GM18511 (cell line): ENCODE results near the gene RBP4.

ENCODE experiments used
- ATAC-seq: cut with Tn5 transposase; IDR thresholded peaks from one replicate; pipeline ENCODE4 v1.9.1; 2021; ENCODE audit warnings: mild to moderate bottlenecking, moderate library complexity; ENCODE audit not compliant: unreplicated experiment

RBP4 gene

GRCh38 chr10:93596539-93596938, 4.5 kb downstream of the RBP4 start:
- ATAC-seq = no peak

DNA sequence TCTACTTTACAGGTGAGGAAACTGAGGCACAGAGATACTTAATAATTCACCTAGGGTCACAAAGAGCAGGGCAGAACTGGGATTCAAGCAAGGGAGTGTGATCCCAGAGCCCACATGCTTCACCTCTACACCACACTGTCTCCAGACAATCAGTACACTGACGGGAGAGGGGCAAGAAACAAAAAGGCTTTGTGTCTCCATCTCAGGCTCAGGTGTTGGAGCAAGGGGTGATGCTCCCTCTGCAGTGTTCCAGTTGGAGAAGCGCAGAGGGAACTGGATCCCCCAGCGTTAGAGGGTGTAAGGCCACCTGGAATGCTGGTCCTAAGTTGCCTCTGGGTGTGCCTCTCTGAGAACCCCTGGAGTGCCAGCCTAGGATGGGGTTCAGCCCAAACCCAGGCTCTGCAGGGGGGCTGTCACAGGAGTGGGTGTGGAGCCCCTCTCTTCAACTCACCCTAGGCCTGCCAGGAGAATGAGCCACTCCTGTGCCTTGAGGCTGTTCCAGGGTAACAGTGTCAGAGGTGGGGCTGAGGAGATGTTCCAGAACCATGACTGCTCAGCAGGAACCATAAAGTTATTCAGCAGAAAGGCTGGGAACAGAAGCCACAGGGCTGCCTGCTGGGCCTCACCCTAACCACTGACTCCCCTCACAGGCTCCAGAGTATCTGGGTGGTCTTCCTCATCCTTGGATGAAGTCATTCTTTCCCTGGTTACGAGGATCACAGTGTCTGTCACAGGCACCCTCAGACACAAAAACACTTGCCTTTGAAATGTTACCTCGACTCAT, 5.5 kb downstream of the RBP4 start:
- ATAC-seq = no peak

DNA sequence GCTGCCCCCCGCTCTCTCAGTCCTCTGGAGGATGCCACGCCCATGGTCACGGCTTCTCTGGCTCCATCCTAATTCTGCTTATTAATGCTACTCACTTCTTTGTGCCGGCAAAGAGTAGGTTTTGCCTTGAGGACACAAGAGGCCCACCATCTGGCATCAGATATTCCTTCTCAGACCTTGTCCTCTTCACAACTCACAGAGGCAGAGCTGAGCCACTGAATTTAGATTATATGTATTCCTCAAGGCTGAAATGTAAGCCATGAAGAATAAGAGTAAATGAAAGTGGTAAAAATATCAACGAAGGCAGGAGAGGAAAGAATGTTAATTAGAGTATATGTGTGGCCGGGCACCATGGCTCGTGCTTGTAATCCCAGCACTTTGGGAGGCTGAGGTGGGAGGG, 6.5 kb downstream of the RBP4 start:
- ATAC-seq = no peak

GRCh38 chr10:93593749-93594148, 7.3 kb downstream of the RBP4 start:
- ATAC-seq = no peak

GRCh38 chr10:93593254-93593653, 7.8 kb downstream of the RBP4 start:
- no peak for ATAC-seq

DNA sequence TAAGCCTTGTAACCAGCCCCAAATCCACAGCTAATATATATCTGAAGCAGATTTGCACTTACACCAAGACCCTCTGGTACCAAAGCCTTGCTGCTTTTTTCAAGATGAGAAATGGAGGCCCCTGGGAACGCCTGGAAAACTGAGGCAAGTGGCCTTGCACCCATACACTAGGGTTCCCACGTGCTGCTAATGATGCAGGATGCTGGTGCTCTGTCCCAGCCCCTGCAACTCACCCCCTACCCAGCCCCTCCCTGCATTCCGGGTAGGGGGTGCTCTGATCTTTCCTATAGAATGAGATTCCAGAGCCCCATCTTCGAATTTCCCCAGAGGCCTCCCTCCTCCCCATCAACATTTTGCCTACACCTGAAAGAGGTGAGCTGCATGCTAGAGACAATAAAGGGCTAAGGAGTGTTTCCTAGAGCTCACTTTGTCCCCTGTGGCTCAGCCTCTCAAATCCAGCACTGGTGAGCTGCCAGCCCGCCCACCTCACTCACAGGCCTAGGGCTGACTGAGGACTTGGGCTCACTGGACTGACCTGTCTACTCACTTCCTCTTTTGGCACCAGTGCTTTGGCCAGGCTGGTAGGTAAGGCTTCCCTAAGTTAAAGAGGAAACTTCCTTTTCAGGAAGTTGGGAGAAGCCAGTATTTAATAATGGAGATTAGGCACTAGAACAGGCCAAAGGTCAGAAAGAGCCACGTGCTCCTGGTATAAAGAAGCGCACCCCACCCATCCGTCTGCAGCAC, 9.8 kb downstream of the RBP4 start:
- no peak for ATAC-seq

DNA sequence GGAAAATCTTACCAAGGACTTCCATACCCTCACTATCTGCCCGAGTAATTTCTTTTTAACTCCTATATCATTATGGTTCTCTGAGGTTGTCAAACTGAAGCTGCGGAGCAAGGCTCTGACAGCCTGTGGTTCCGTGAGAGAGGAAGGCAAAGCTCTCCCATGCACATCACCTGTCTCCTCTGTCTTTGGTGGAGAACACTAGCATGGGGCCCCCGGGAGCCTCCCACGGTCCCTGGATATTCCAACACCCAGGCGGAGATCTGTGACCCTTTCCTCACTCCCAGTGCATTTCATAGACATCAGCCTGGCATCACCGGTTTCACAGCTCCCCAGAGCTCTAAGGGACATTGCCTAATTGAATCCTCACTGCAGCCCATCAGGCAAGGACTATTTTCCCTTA, 10.4 kb downstream of the RBP4 start:
- ATAC-seq = no peak

DNA sequence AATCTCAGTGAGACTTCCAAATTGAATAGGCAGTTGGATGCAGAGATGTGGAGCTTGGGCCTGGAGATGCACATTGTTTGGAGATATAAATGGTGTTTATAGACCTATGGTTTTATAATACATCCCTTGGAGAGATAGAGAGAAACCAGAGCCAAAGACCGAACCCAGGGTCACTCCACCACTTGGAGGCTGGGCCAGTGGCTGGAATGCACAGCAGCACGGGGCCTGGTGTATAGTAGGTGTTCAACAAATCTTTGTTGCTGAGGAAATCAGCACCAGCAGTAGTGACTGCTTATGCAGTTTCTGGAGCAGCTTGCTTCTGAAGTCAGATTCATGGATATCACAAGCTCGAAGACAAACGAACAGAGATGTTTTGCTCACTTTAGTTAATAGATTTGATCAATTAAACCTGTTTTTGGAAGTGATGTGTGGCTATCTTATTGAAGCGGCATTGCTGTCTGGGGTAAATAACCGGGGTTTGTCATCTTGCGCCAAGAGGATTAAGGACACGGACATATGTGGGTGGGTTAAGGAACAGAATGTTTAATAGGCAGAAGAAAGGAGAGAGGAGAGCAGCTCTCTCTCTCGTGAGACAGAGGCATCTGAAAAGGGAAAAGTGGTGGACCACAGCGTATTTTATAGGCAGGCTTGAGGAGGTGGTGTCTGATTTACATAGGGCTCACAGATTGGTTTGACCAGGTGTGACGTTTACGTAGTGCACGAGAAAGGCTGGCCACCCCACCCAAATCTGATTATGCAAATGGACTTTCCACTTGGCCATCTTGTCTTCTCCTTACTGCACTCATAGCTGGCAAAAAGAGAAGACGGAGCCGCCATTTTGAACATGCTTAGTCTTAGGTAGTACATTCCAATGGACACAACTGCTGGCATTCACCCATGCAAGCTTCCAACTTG, 11.1 kb downstream of the RBP4 start:
- ATAC-seq = no peak

- ATAC-seq = no peak
Measured at GRCh38 chr10:93584445-93584844, 16.6 kb downstream of the RBP4 start.

DNA sequence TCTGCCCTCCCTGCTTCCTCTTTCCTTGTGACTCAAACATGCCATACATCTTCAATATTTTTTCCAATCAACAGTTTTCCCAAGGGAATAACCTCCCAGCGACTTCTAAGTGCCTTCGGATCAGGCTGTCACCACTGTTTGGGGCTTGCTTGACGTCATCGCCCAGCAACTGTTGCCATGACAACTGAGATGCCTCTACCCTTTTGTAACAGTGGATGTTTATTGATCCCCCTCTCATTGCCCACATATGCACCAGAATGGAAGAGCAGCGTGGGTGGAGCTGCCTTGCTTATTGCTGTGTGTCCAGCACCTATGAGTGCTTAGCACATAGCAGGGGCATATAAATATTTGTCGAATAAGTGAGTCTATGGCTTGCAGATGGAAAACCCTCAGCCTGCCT, 20.2 kb downstream of the RBP4 start:
- no peak for ATAC-seq

GRCh38 chr10:93579985-93580711, 20.9 kb downstream of the RBP4 start:
- ATAC-seq = no peak

DNA sequence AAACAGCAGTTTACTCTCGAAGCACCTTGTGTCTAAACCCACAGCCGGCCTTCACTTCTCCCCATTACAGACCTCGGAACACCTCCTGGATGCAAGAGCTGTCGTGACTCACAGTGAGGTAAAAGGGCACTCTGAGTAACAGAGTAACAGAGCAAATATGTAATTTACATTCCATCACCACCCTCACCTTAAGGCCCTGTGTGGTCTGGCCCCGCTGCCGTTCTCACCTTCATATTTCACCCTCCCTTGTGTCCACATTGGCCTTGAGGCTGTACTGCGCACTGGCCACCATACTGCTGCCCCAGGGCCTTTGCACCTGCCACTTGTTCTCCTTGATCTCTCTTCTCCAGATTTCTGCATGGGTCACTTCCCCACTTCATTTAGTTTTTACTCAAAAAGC, 21.9 kb downstream of the RBP4 start:
- ATAC-seq = no peak

GRCh38 chr10:93577565-93577964, 23.5 kb downstream of the RBP4 start:
- ATAC-seq = no peak

- ATAC-seq = no peak
Measured at GRCh38 chr10:93576888-93577287, 24.1 kb downstream of the RBP4 start.

GRCh38 chr10:93573924-93574323, 27.1 kb downstream of the RBP4 start:
- ATAC-seq = no peak

- no peak for ATAC-seq
Measured at GRCh38 chr10:93573051-93573909, 27.8 kb downstream of the RBP4 start.

- no peak for ATAC-seq
Measured at GRCh38 chr10:93572606-93573005, 28.4 kb downstream of the RBP4 start.

DNA sequence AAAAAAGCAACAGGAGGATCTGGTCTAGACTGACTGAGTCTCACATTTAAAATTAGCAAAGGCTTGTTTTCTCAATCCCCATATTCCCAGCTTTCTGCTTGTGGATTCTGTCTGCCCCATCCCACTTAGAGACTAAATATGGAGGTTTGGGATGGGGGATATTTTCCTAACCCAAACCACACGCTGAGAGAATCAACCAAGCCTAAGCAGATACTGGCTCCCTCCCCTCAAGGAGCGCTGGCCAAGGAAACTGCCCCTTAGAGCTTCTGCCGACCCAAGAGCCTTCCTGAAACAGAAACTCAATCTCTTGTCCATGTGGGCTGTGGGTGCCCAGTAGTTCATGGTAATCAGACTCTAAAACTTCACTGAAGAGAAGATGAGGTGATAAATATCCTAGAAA, 30.7 kb downstream of the RBP4 start:
- ATAC-seq = no peak

DNA sequence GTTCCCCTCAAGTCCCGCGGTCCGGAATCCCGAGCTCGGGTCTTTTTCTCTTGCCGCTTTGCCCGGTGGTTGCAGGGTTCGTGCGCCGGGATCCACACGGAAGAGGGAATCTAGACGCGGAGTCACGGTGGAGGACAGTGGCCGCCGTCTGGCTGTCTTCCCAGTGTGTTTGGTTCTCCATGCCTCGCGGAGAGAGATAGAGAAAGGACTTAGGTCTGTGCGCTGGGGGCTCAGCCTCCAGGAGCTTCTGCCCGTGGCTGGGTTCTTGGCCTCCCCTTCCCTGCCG, 33.0 kb downstream of the RBP4 start:
- no peak for ATAC-seq
